Measurements from ENCODE around the gene ZNF664. TPM values are rescaled to one million over a fixed set of nuclear protein-coding genes. Genes with fewer than 3 reads are reported as not detected.

The ZNF664 gene
- total and polyA plus RNA-seq, 2 of the 13 experiments (the other 11 are each of a cell fraction or from before 2014, with no cell fraction given), result 43.9 to 56.5 TPM

DNA sequence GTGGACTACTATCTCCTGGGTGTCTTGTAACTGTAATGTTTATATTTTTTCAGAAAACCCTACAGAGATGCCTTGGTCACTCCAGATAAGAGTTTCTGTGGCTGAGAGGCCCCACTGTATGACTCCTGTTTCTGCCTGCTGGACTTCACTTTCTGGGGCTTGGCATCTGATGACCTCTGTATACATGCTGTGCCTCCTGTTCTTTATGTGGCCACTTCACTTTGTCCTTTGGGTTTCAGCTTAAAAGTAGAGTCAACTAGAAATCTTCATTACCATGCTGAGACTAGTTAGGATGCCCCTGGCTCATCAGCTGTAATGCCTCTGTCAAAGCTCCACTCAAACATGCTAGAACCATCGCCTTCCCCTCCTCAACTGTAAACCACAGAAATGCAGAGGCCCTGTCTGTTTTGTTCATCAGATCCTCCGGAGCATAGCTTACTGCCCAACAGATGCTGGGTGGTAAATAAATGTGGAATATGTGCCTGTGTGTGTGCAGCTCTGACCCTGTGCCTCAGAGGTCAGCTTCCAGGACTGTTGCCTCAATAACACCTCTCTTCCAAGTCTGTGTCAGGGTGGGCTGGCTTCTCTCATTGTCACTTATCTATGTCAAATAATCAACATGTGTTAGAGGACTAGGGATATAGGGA is 25.5 kb downstream of the ZNF664 start:
- Histone ChIP-seq H3K4me1 (ENCODE audit: insufficient read depth, low read length) (peaks cover 3% of the 10 kb centered on the region; the same call in 1 of the 2 replicates), H4K20me1 (ENCODE audit: insufficient read depth, low read length) (peaks cover 7% of the 10 kb centered on the region; the same call in 1 of the 2 replicates), H3K36me3 (replicated peaks in 1 of 2; ENCODE audit: control insufficient read depth in 1 of 2, insufficient read depth in 2 of 2, low read length in 2 of 2) (peaks cover 20 to 75% of the 10 kb centered on the region in 2 experiments), H3K27ac (ENCODE audit: extremely low read length, insufficient read depth, low read length) (no peak overlapping the region), H3K9ac (ENCODE audit: insufficient read depth, low read depth, low read length) (no peak overlapping the region), H3K79me2 (ENCODE audit: insufficient read depth, low read length) (peaks cover 39% of the 10 kb centered on the region), H3K27me3 (ENCODE audit: control insufficient read depth in 1 of 2, insufficient read depth in 2 of 2, low read length in 2 of 2) (no peaks in the 10 kb centered on the region), H3K9me3 (ENCODE audit: low read length) (no peaks in the 10 kb centered on the region), H3K4me3 (replicated peaks in 1 of 3; ENCODE audit: insufficient read depth in 1 of 3, low read depth in 2 of 3, low read length in 3 of 3) (no peak overlapping the region), H2AFZ (ENCODE audit: low read length) (no peak overlapping the region), H3K4me2 (ENCODE audit: low read depth, low read length) (no peak overlapping the region)
- CTCF ChIA-PET (ENCODE audit: low intra/inter-chr PET ratio, low total read pairs), result no interaction called here
- TF ChIP-seq ISX (CRISPR knock-in tag; conservative IDR thresholded peaks at IDR 0.05), result no peak
- FAIRE-seq (no peak), ATAC-seq (no peak), DNase-seq (ENCODE audit: low spot score) (no peak)
- POLR2A ChIA-PET, result no interaction called here
- intact Hi-C loops (cut with micrococcal nuclease; ENCODE audit: unreplicated experiment) (no loop called here), in situ Hi-C loops (cut with HindIII; ENCODE audit: extremely low pct_ligation_motif_present, low pct_unique_long_range_greater_than_20kb) (no loop called here)
- 89% methylated on average over 2 of the region's 2 CpGs for WGBS (ENCODE audit: low lambda C conversion rate)
- no TSS peak for BruUV-seq (replicated peaks)

DNA sequence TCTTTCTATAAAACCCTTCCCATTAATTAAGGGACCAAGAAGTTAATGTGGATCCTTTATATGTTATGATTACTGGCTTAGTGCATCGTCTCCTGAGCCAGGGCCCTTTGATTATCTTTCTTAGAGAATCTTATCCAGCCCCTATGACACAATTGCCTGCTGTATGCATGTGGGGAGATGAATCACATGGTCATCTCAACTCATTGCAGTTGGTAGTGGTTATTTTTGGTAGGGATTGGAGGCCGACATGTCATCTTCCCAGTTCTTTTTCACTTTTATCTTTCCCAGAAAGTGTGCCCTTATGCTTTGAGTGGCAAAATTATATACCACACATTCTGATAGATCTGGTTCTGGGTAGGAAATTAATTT is 26.0 kb downstream of the ZNF664 start:
- no peak for DNase-seq (ENCODE audit: low spot score)
- H3K4me3 ChIP-seq (replicated peaks in 1 of 3; ENCODE audit: insufficient read depth in 1 of 3, low read depth in 2 of 3, low read length in 3 of 3), result no peak overlapping the region
- WGBS (ENCODE audit: low lambda C conversion rate), result 98% methylated on average over 2 of the region's 2 CpGs
- no peak overlapping the region for H3K9ac ChIP-seq (ENCODE audit: insufficient read depth, low read depth, low read length)
- no peak overlapping the region for H3K4me2 ChIP-seq (ENCODE audit: low read depth, low read length)
- peaks cover 20 to 75% of the 10 kb centered on the region in 2 experiments for H3K36me3 ChIP-seq (replicated peaks in 1 of 2; ENCODE audit: control insufficient read depth in 1 of 2, insufficient read depth in 2 of 2, low read length in 2 of 2)
- BruUV-seq (replicated peaks), result no TSS peak
- H3K79me2 ChIP-seq (ENCODE audit: insufficient read depth, low read length), result peaks cover 39% of the 10 kb centered on the region
- no peaks in the 10 kb centered on the region for H3K4me1 ChIP-seq (ENCODE audit: insufficient read depth, low read length)
- no peak for FAIRE-seq
- ChIA-PET CTCF (ENCODE audit: low intra/inter-chr PET ratio, low total read pairs) (no interaction called here), POLR2A (no interaction called here)
- ATAC-seq, result no peak
- no peaks in the 10 kb centered on the region for H3K9me3 ChIP-seq (ENCODE audit: low read length)
- TF ChIP-seq, protein P1, sequence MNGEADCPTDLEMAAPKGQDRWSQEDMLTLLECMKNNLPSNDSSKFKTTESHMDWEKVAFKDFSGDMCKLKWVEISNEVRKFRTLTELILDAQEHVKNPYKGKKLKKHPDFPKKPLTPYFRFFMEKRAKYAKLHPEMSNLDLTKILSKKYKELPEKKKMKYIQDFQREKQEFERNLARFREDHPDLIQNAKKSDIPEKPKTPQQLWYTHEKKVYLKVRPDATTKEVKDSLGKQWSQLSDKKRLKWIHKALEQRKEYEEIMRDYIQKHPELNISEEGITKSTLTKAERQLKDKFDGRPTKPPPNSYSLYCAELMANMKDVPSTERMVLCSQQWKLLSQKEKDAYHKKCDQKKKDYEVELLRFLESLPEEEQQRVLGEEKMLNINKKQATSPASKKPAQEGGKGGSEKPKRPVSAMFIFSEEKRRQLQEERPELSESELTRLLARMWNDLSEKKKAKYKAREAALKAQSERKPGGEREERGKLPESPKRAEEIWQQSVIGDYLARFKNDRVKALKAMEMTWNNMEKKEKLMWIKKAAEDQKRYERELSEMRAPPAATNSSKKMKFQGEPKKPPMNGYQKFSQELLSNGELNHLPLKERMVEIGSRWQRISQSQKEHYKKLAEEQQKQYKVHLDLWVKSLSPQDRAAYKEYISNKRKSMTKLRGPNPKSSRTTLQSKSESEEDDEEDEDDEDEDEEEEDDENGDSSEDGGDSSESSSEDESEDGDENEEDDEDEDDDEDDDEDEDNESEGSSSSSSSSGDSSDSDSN (CRISPR knock-in tag; IDR thresholded peaks at IDR 0.05), result no peak
- no peak for TF ChIP-seq MIER2 (CRISPR knock-in tag; IDR thresholded peaks at IDR 0.05)
- no peak for TF ChIP-seq NR2F2 (IDR thresholded peaks at IDR 0.05; ENCODE audit: borderline replicate concordance, low read depth)
- no peak for TF ChIP-seq ZNF766 (CRISPR knock-in tag; IDR thresholded peaks at IDR 0.05; ENCODE audit: borderline replicate concordance)
- no peak for TF ChIP-seq ZNF33B (CRISPR knock-in tag; IDR thresholded peaks at IDR 0.05)
- TF ChIP-seq, protein P2, sequence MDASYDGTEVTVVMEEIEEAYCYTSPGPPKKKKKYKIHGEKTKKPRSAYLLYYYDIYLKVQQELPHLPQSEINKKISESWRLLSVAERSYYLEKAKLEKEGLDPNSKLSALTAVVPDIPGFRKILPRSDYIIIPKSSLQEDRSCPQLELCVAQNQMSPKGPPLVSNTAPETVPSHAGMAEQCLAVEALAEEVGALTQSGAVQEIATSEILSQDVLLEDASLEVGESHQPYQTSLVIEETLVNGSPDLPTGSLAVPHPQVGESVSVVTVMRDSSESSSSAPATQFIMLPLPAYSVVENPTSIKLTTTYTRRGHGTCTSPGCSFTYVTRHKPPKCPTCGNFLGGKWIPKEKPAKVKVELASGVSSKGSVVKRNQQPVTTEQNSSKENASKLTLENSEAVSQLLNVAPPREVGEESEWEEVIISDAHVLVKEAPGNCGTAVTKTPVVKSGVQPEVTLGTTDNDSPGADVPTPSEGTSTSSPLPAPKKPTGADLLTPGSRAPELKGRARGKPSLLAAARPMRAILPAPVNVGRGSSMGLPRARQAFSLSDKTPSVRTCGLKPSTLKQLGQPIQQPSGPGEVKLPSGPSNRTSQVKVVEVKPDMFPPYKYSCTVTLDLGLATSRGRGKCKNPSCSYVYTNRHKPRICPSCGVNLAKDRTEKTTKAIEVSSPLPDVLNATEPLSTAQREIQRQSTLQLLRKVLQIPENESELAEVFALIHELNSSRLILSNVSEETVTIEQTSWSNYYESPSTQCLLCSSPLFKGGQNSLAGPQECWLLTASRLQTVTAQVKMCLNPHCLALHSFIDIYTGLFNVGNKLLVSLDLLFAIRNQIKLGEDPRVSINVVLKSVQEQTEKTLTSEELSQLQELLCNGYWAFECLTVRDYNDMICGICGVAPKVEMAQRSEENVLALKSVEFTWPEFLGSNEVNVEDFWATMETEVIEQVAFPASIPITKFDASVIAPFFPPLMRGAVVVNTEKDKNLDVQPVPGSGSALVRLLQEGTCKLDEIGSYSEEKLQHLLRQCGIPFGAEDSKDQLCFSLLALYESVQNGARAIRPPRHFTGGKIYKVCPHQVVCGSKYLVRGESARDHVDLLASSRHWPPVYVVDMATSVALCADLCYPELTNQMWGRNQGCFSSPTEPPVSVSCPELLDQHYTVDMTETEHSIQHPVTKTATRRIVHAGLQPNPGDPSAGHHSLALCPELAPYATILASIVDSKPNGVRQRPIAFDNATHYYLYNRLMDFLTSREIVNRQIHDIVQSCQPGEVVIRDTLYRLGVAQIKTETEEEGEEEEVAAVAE (CRISPR knock-in tag; IDR thresholded peaks at IDR 0.05; ENCODE audit: borderline replicate concordance), result no peak
- TF ChIP-seq, protein P3, sequence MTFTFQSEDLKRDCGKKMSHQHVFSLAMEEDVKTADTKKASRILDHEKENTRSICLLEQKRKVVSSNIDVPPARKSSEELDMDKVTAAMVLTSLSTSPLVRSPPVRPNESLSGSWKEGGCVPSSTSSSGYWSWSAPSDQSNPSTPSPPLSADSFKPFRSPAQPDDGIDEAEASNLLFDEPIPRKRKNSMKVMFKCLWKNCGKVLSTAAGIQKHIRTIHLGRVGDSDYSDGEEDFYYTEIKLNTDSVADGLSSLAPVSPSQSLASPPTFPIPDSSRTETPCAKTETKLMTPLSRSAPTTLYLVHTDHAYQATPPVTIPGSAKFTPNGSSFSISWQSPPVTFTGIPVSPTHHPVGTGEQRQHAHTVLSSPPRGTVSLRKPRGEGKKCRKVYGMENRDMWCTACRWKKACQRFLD (CRISPR knock-in tag; IDR thresholded peaks at IDR 0.05; ENCODE audit: borderline replicate concordance), result no peak
- TF ChIP-seq SMAD1 (CRISPR knock-in tag; IDR thresholded peaks at IDR 0.05; ENCODE audit: borderline replicate concordance, low read depth), result no peak
- TF ChIP-seq ZNF260 (CRISPR knock-in tag; IDR thresholded peaks at IDR 0.05; ENCODE audit: borderline replicate concordance, low read depth), result no peak
- in situ Hi-C loops (cut with HindIII; ENCODE audit: extremely low pct_ligation_motif_present, low pct_unique_long_range_greater_than_20kb) (no loop called here), intact Hi-C loops (cut with micrococcal nuclease; ENCODE audit: unreplicated experiment) (no loop called here)
- peaks cover 10% of the 10 kb centered on the region; the same call in 1 of the 2 replicates for H4K20me1 ChIP-seq (ENCODE audit: insufficient read depth, low read length)
- H3K27ac ChIP-seq (ENCODE audit: extremely low read length, insufficient read depth, low read length), result no peak overlapping the region
- H3K27me3 ChIP-seq (ENCODE audit: control insufficient read depth in 1 of 2, insufficient read depth in 2 of 2, low read length in 2 of 2), result no peaks in the 10 kb centered on the region
- no peak overlapping the region for H2AFZ ChIP-seq (ENCODE audit: low read length)
